Kidney tubule cell (primary cell): ENCODE results near the gene SMC1B.
"Not testable (repeated sequence)": the region's sequence is repeated elsewhere in the genome, so short reads cannot be mapped to it uniquely, and the experiment has no call there.

Source experiments
- DNase-seq: peaks from one replicate; pipeline ENCODE4 v3.0.0-alpha.2; 2018; ENCODE audit warnings: low spot score

The SMC1B gene

DNA sequence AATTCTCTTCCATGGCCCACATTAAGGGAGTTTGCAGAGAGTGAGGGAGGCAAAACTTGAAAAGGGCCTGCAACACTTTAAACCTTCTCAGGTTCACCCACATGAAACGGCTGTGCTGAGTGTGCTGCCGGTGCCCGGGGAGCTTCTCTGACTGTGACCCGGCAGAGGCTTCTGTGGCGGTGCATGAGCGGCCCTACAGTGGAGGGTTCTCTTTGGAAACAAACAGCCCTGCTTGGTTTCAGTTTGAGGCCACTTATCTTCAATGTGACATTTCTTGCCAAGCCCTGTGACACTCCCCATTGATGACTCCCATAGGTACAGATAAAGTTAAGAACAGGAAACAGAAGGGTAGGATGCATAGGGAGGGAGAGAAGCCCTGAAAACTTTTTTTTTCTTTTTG, 71.9 kb downstream of the SMC1B start:
- DNase-seq = no peak

DNA sequence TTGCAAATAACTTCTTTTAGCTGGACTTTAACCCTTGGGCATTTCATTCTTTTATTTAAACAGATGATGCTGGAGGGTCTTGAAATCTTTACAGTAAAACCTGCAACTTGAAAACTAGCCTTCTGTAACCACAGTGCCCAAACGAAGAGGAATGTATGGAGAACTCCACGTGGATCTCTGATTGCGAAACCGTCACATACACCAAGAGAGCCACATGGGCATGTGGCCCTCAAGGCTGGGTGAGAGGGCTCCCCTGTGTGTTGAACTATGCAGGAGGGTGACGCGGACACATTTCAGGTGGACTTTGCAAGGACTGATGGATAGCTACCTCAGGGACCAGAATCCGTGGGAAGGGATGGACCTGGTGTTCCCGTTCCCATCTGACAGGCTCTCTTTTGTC, 73.1 kb downstream of the SMC1B start:
- DNase-seq = no peak

DNA sequence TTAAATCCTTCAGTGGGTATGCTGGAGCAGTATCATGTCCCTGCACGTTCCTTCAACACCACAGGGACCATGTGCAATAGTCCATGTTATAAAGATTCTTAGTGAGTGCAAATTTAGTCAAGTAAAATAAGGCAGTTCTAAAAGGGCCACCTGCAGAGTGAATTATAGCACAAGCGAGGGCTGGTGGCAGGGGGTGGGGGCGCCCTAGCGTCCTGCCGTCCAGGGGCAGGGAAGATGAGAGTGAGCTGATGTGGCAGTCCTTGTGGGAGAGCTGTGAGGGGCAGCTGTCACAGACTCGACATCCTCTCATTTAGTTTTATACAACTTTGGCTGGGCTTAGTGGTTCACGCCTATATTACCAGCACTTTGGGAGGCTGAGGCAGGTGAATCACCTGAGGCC, 74.6 kb downstream of the SMC1B start:
- no peak for DNase-seq

GRCh38 chr22:45337536-45337935, 75.9 kb downstream of the SMC1B start:
- no peak for DNase-seq

DNA sequence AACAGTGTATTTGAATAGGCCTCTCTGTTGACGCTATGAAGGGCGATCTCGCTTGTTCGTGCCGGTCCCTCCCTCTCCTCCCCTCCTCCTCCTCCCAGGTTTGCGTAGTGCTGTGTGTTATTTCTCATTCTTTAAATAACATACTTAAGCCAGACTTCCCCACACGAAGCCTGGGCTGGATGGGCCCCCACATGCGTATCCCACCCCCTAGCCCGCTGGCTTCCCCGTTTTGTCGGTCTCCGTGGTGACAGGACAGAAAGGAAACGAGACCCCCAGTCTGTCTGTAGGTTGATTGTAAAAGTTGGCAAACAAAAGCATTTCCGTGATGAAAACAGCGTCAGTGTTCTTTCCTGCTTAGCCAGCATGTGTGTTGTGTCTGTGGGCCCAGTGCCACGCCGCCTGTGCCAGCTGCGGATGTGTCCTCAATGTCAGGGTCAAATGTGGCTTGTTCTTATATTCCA, 76.4 kb downstream of the SMC1B start:
- no peak for DNase-seq

GRCh38 chr22:45335854-45336522, 77.4 kb downstream of the SMC1B start:
- no peak for DNase-seq

DNA sequence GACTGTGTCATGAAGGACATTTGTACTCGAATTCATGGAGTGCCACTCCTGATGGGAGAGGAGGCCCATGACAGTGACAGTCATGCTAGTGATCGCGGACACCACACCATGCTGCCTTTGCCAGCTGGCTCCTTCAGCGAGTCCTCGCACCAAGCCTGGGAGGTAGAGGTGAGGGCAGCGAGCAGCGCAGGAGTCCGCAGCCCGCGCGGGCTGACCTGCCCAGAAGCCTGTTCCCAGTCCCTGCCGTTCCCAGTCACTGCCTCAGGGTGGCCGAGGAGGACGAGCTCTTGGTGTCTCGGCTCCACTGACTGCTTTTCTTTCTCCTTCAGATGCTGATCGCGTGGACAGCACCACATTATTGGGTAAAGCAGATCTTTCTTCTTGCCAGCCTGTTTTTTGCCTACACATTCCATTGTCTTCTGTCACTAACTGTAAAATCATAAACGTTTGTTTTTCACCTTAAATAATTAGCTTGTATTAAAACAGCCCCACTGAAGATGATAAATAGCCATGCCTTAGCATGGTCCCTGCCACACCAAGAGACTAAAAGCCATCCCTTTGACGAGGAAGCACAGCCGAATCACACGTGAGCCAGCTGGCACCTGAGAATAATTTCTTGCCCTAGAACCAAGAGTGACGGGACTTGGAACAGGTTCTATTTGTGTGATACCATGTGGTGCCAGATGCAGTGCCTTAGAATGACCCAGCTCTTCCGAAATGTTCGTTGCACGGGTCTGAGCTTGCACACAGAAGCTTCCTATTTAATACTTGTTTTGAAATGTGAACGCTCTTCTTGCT, 78.2 kb downstream of the SMC1B start:
- DNase-seq = no peak

DNA sequence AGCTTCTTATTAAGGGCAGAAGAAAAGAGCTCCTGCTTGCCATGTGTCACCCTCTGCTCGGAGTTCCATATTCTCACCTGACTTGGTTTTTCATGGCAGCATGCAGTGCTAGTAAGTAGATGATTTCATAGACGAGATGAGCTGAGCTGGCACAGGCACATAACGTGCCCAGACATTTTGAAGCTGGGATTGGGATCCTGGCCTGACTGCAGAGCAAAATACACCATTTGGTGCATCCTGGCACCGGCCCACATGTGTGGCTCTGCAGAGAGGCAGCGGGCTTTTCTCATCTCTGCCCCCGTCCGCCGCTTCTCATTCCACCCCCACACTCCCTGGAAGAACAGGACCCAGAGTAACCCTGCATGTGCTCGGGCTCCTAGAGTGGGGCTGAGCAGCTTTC, 78.9 kb downstream of the SMC1B start:
- DNase-seq = no peak

DNA sequence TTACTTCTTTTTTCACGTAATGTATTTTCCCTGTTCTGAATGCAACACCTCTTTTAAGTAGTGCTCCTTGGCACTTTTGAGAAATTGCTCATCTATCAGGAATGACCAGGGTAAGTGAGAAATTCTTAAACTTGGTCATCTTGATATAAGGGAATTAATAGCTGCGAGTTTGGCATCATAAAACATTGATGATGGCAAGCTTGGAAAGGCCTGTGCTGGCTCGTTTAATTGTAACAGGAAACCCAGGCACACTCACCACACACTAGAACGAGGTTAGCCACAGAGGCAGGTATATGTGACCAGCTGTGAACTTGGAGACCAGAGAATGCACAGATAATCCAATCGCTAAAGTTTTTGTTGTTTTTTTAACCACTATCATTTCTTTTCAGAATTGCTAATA, 79.3 kb downstream of the SMC1B start:
- DNase-seq = no peak

GRCh38 chr22:45332001-45332400, 81.4 kb downstream of the SMC1B start:
- DNase-seq = no peak

DNA sequence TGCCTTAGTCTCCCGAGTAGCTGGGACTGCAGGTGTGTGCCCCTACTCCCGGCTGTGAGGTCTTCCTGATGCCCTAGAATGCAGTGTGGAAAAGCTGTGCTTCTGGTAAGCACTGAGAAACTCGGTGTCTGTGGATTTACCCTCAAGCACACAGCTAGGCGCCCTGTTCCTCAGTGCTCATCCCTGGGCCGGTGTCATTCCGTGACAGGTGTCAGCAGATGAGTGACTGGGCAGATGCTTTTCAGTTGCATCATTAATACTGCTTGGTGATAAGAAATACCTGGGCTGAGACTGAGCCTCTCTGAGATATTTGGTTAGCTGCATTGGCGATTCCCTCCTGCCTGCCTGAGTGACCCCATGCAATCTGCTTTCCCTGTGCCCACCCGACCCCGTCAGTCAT, 81.9 kb downstream of the SMC1B start:
- no peak for DNase-seq

GRCh38 chr22:45330548-45330947, 82.9 kb downstream of the SMC1B start:
- DNase-seq = no peak

DNA sequence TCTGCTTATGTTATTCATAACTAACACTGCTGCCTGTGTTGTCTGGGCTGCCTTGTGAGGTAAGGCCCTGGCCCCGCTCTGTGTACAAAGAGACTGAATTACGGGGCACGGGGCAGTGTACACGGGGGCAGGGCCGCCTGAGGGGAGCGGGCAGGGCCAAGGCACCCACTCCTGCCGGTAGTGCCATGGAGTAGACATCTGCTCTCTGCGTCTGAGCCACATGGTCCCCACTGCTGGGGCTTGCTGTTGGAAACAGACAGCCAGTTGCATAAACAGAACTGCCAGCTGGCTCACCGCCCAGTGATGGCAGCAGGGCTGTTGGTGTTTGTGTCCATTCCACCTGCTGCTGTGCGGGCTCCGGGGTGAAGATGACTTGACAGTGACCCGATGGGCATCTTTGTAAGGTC, 83.9 kb downstream of the SMC1B start:
- DNase-seq = no peak

DNA sequence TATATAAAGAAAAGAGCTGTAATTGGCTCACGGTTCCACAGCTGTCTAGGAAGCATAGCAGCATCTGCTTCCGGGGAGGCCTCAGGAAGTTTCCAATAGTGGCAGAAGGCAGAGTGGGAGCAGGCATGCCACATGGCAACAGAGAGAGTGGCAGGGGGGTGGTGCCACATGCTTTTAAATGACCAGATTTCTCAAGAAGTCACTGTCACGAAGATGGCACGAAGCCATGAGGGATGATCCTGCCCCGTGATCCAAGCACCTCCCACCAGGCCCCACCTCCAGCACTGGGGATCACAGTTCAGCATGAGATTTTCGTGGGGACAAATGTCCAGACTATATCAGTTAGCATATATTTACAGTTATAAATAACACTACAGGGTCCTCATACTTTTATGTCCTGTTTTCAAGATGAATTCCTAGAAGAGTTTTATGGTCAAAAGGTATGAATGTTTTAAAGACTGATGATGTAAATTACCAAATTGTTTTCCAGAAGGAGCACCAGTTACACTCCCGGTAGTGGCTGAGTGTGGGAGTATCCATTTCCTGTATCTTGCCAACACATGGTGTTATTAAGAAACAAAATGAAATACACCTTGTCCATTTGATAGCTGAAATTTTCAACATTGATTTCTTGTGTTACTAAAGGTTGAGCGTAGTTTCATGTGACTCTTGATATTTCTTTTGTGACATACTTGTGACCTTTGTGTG, 84.4 kb downstream of the SMC1B start:
- no peak for DNase-seq

DNA sequence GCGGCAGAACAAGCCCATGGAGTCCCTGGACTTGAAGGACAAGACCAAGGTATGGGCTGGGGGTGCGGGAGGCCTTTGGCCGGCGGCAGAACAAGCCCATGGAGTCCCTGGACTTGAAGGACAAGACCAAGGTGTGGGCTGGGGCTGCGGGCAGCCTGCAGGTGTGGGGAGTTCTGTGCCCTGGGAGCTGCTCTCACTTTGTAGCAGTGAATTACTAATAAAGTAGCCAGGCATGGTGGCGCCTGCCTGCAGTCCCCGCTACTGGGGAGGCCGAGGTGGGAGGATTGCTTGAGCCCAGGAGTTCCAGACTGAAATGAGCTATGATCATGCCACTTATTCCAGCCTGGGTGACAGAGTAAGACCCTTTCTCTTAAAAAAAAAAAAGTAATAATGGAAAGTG, 85.1 kb downstream of the SMC1B start:
- not testable (repeated sequence) for DNase-seq

GRCh38 chr22:45324311-45324711, 89.1 kb downstream of the SMC1B start:
- DNase-seq = no peak

- no peak for DNase-seq
Observed at GRCh38 chr22:45323695-45324094, 89.7 kb downstream of the SMC1B start.

DNA sequence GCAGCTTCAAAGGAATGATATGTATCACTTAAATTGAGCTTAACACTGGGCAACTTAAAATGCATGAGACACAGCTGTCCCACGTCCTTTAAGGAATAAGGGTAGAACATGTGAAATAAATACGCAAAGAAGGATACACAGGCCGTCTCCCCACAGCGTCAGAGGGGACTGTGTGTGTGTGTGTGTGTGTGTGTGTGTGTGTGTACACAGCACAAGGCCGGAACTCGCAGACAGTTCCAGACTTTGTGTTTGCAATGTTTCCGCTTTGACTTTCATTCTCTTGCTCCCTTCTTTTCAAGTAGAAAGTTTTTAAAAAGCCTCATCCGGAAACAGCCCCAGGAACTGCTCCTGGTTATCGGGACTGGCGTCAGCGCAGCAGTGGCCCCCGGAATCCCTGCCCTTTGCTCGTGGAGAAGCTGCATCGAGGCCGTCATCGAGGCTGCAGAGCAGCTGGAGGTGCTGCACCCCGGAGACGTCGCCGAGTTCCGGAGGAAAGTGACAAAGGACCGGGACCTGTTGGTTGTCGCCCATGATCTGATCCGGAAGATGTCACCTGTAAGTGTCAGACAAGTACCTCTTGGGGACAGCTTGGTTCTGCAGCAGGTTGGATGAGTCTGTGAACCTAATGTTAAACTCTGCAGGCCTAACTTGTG, 90.4 kb downstream of the SMC1B start:
- no peak for DNase-seq

DNA sequence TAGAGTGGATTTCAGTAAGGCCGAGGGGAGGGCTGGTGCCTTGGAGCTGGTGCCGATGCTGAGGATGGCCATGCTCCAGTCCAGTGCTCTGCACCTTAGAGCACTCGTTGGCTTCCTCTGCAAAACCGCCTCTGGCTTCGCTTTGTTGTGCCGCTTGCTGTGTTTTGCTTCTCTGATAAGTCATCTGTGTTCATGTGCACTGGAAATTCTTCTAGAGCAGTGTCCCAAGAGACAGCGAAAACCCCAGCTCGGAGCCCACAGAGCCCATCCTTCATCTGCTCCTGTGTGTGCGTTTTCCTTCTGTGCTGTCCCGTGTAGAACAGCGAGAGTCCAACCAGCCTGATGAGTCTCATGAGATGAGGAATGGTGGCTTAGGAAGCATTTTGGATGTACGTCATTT, 91.6 kb downstream of the SMC1B start:
- DNase-seq = no peak

DNA sequence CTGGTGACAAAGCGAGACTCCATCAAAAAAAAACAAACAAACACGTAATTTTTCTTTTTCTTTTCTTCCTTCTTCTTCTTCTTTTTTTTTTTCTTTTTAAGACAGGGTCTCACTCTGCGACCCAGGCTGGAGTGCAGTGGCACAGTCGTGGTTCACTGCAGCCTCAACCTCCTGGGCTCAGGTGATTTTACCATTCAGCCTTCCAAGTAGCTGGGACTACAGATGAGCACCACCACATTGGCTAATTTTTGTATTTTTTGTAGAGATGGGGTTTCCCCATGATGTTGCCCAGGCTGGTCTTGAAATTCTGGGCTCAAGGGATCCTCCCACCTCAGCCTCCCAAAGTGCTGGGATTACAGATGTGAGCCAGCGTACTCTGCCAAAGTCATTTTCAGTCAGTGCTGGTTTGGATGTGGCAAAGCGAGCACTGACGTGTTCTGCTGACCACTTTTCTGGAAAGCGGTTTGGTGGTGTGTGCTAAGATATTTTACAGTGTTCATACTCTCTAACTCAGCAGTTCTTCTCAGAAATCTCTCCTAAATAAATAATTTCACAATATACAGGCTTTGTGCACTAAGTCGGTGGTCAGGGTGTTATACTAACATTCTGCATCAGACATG, 92.9 kb downstream of the SMC1B start:
- no peak for DNase-seq

- DNase-seq = no peak
Observed at GRCh38 chr22:45319324-45319685, 94.1 kb downstream of the SMC1B start.
